H9 (cell line): ENCODE results near the gene UVRAG. TPM values are rescaled to one million over a fixed set of nuclear protein-coding genes. Genes with fewer than 3 reads are reported as not detected.

Source experiments
- DNase-seq: peaks from one replicate; pipeline ENCODE4 v3.0.0-alpha.2; 2017
- H2AFZ ChIP-seq: one replicate; pipeline ENCODE4 v1.6.1; 2013; ENCODE audit warnings: mild to moderate bottlenecking, low read length, control low read depth, moderate library complexity
- H2AK5ac ChIP-seq: 2 replicates; pipeline ENCODE4 v1.6.1; 2013; ENCODE audit warnings: low read length, control low read depth, mixed read lengths; ENCODE audit not compliant: insufficient read length
- H2BK120ac ChIP-seq: one replicate; pipeline ENCODE4 v1.6.1; 2013; ENCODE audit warnings: low read depth, mild to moderate bottlenecking, low read length, control low read depth, inconsistent platforms; ENCODE audit not compliant: poor library complexity, severe bottlenecking
- H2BK12ac ChIP-seq: 2 replicates; pipeline ENCODE4 v1.6.1; 2013; ENCODE audit warnings: low read length, control low read depth, mixed read lengths, low read depth; ENCODE audit not compliant: insufficient read length
- H2BK15ac ChIP-seq: 2 replicates; pipeline ENCODE4 v1.6.1; 2013; ENCODE audit warnings: low read depth, low read length, control low read depth
- H2BK20ac ChIP-seq: one replicate; pipeline ENCODE4 v1.6.1; 2013; ENCODE audit warnings: low read depth, mild to moderate bottlenecking, low read length, control low read depth, inconsistent platforms; ENCODE audit not compliant: poor library complexity, severe bottlenecking
- H2BK5ac ChIP-seq: 2 replicates; pipeline ENCODE4 v1.6.1; 2013; ENCODE audit warnings: low read length, control low read depth, mixed read lengths; ENCODE audit not compliant: insufficient read length
- H3K14ac ChIP-seq: 2 replicates; pipeline ENCODE4 v1.6.1; 2013; ENCODE audit warnings: low read length, control low read depth; ENCODE audit not compliant: insufficient read depth
- H3K18ac ChIP-seq: 2 replicates; pipeline ENCODE4 v1.6.1; 2013; ENCODE audit warnings: low read depth, mild to moderate bottlenecking, mixed read lengths, low read length, control low read depth; ENCODE audit not compliant: insufficient read length
- H3K23ac ChIP-seq: 2 replicates; pipeline ENCODE4 v1.6.1; 2013; ENCODE audit warnings: low read length, control low read depth, mixed read lengths, low read depth; ENCODE audit not compliant: insufficient read length
- H3K23me2 ChIP-seq: 2 replicates; pipeline ENCODE4 v1.6.1; 2013; ENCODE audit warnings: low read depth, mild to moderate bottlenecking, mixed read lengths, low read length, control low read depth; ENCODE audit not compliant: insufficient read length, poor library complexity, severe bottlenecking
- H3K27ac ChIP-seq: 2 replicates; pipeline ENCODE4 v1.5.1; 2013; ENCODE audit warnings: low read length, control low read depth, mixed read lengths, low read depth; ENCODE audit not compliant: insufficient read length
- H3K27me3 ChIP-seq: 2 replicates; pipeline ENCODE4 v1.6.1; 2013; ENCODE audit warnings: low read length, control low read depth, inconsistent platforms; ENCODE audit not compliant: insufficient read depth
- H3K4ac ChIP-seq: 2 replicates; pipeline ENCODE4 v1.6.1; 2013; ENCODE audit warnings: low read depth, mild to moderate bottlenecking, control low read depth, inconsistent platforms, low read length, moderate library complexity
- H3K4me1 ChIP-seq: 2 replicates; pipeline ENCODE4 v1.6.1; 2013; ENCODE audit warnings: low read length, control low read depth, inconsistent platforms; ENCODE audit not compliant: insufficient read depth
- H3K4me2 ChIP-seq: 2 replicates; pipeline ENCODE4 v1.6.1; 2013; ENCODE audit warnings: low read length, control low read depth, mixed read lengths; ENCODE audit not compliant: insufficient read length, insufficient read depth
- H3K56ac ChIP-seq: 2 replicates; pipeline ENCODE4 v1.6.1; 2013; ENCODE audit warnings: low read depth, mild to moderate bottlenecking, mixed read lengths, low read length, control low read depth; ENCODE audit not compliant: insufficient read length
- H3K79me1 ChIP-seq: 2 replicates; pipeline ENCODE4 v1.6.1; 2013; ENCODE audit warnings: low read depth, mild to moderate bottlenecking, moderate library complexity, low read length, control low read depth, inconsistent platforms; ENCODE audit not compliant: insufficient read depth, poor library complexity, severe bottlenecking
- H3K79me2 ChIP-seq: 2 replicates; pipeline ENCODE4 v1.6.1; 2013; ENCODE audit warnings: low read length, control low read depth, inconsistent platforms; ENCODE audit not compliant: insufficient read depth
- H3K9ac ChIP-seq: 2 replicates; pipeline ENCODE4 v1.6.1; 2013; ENCODE audit warnings: low read length, control low read depth, mixed read lengths; ENCODE audit not compliant: insufficient read length; ENCODE audit errors: extremely low read depth
- H3K9me3 ChIP-seq: one replicate; pipeline ENCODE4 v1.6.1; 2013; ENCODE audit warnings: low read depth, low read length, inconsistent platforms; ENCODE audit not compliant: control insufficient read depth
- H3T11ph ChIP-seq: one replicate; pipeline ENCODE4 v1.6.1; 2013; ENCODE audit warnings: mild to moderate bottlenecking, low read length, control low read depth, inconsistent platforms
- H4K20me1 ChIP-seq: one replicate; pipeline ENCODE4 v1.6.1; 2013; ENCODE audit not compliant: control insufficient read depth, insufficient read length, insufficient read depth
- H4K5ac ChIP-seq: 2 replicates; pipeline ENCODE4 v1.6.1; 2013; ENCODE audit warnings: low read depth, mild to moderate bottlenecking, mixed read lengths, low read length, control low read depth; ENCODE audit not compliant: insufficient read length
- H4K8ac ChIP-seq: replicated peaks from 2 replicates; pipeline ENCODE4 v1.6.1; 2013; ENCODE audit warnings: low read length, control low read depth, mixed read lengths, low read depth; ENCODE audit not compliant: insufficient read length
- H4K91ac ChIP-seq: 2 replicates; pipeline ENCODE4 v1.6.1; 2013; ENCODE audit warnings: low read depth, mild to moderate bottlenecking, moderate library complexity, mixed read lengths, low read length, control low read depth; ENCODE audit not compliant: insufficient read length
- H3K27ac Mint-ChIP-seq, 3 experiments: 2 replicates in 2 of 3; 3 replicates in 1 of 3; pipeline ENCODE4 v1.8.0; 2020 to 2021; ENCODE audit warnings: mixed read lengths in 3 of 3, mild to moderate bottlenecking in 1 of 3, moderate library complexity in 1 of 3
- H3K27me3 Mint-ChIP-seq: 2 replicates; pipeline ENCODE4 v1.8.0; 2021; ENCODE audit warnings: low read depth, mild to moderate bottlenecking, moderate library complexity, mixed read lengths
- H3K36me3 Mint-ChIP-seq, 3 experiments: 2 replicates in 2 of 3; 3 replicates in 1 of 3; pipeline ENCODE4 v1.8.0; 2020 to 2021; ENCODE audit warnings: low read depth in 3 of 3, mixed read lengths in 3 of 3; ENCODE audit not compliant: insufficient read depth in 1 of 3
- H3K4me1 Mint-ChIP-seq, 2 experiments: 2 replicates each; pipeline ENCODE4 v1.8.0; 2020; ENCODE audit warnings: mixed read lengths in 2 of 2
- H3K4me3 Mint-ChIP-seq, 2 experiments: 2 replicates in 1 of 2; 3 replicates in 1 of 2; pipeline ENCODE4 v1.8.0; 2020 to 2021; ENCODE audit warnings: mild to moderate bottlenecking in 2 of 2, mixed read lengths in 2 of 2, moderate library complexity in 1 of 2
- H3K9me3 Mint-ChIP-seq, 2 experiments: 2 replicates in 1 of 2; 3 replicates in 1 of 2; pipeline ENCODE4 v1.8.0; 2020; ENCODE audit warnings: mild to moderate bottlenecking in 2 of 2, mixed read lengths in 2 of 2, moderate library complexity in 1 of 2
- CTCF ChIP-seq: fragments of 200-600 bp; sonication (generic); conservative IDR thresholded peaks from 3 replicates; pipeline ENCODE4 v1.8.0; 2021; ENCODE audit warnings: antibody characterized with exemption, mild to moderate bottlenecking
- WGBS: extraction: QIAGEN DNeasy Blood & Tissue Kit; methylation state at CpG from one replicate; pipeline ENCODE4 v1.1.7; 2013; ENCODE audit warnings: missing lambda C conversion rate, low lambda C conversion rate, mixed read lengths; ENCODE audit not compliant: insufficient read length; ENCODE audit errors: extremely low coverage; 5-methylcytosine and 5-hydroxymethylcytosine counted together
- total RNA-seq: library from RNA; stranded (reverse); gene quantifications from 2 replicates; pipeline ENCODE4 v1.2.1, GENCODE V29; 2021

UVRAG gene
- total RNA-seq, 1 experiment from 2014 or later: 18.5 TPM

- no peaks in the 10 kb centered on the region for H3K79me2 ChIP-seq
- no peak overlapping the region for H2BK120ac ChIP-seq
- Mint-ChIP-seq H3K4me3 (no peak overlapping the region), H3K4me1 (peaks cover 18 to 22% of the 10 kb centered on the region in 2 experiments), H3K36me3 (peaks cover 9 to 26% (median 18%) of the 10 kb centered on the region in 3 experiments; a peak in 6 of 7 replicates), H3K27ac (peak overlapping the region in 2 of 3 experiments; percentile 5 to 62; a peak in 4 of 7 replicates), H3K9me3 (peaks cover 3 to 5% of the 10 kb centered on the region in 2 experiments; a peak in 2 of 5 replicates), H3K27me3 (no peaks in the 10 kb centered on the region; the same call in 1 of the 2 replicates)
- H2BK12ac ChIP-seq: no peak overlapping the region
- H3T11ph ChIP-seq: no peak overlapping the region
- no peak overlapping the region for H3K4me2 ChIP-seq
- H3K23ac ChIP-seq: no peak overlapping the region
- H2BK5ac ChIP-seq: no peak overlapping the region
- no peaks in the 10 kb centered on the region for H3K9me3 ChIP-seq
- H3K79me1 ChIP-seq: no peaks in the 10 kb centered on the region
- H3K4me1 ChIP-seq: no peaks in the 10 kb centered on the region; the same call in 1 of the 2 replicates
- H2AK5ac ChIP-seq: no peak overlapping the region
- H4K91ac ChIP-seq: no peak overlapping the region
- WGBS: no CpG with 5 or more reads among the region's 3 CpGs
- H2AFZ ChIP-seq: no peak overlapping the region
- H3K4ac ChIP-seq: no peak overlapping the region
- H3K14ac ChIP-seq: no peak overlapping the region
- DNase-seq: no peak
- no peak overlapping the region for H3K18ac ChIP-seq
- H3K23me2 ChIP-seq: no peaks in the 10 kb centered on the region
- no peak overlapping the region for H4K5ac ChIP-seq
- no peak overlapping the region for H4K8ac ChIP-seq
- no peak overlapping the region for H3K27ac ChIP-seq
- H2BK15ac ChIP-seq: no peak overlapping the region
- no peak overlapping the region for H3K9ac ChIP-seq
- no peaks in the 10 kb centered on the region for H4K20me1 ChIP-seq
- H3K27me3 ChIP-seq: no peaks in the 10 kb centered on the region
- no peak overlapping the region for H3K56ac ChIP-seq
- TF ChIP-seq CTCF: no peak
- no peak overlapping the region for H2BK20ac ChIP-seq
Measured at GRCh38 chr11:76088511-76088910, 273.5 kb downstream of the UVRAG start.
